ENCODE data around the gene BRSK1.

- no peak for TF ChIP-seq TAF1 (IDR thresholded peaks at IDR 0.05; ENCODE audit: low read depth, low read length)
- no peak for TF ChIP-seq POLR2A (IDR thresholded peaks at IDR 0.05; ENCODE audit: low read depth, low read length)
Measured at GRCh38 chr19:55352549-55353145, 68.8 kb downstream of the BRSK1 start.

All from GM12891 (cell line).